GM18873 (cell line): ENCODE measurements around the gene ITPR2.

Experiments
- ATAC-seq: cut with Tn5 transposase; IDR thresholded peaks from one replicate; pipeline ENCODE4 v1.9.1; 2021; ENCODE audit warnings: mild to moderate bottlenecking, moderate library complexity, moderate number of reproducible peaks; ENCODE audit not compliant: unreplicated experiment, low FRiP score

The ITPR2 gene

GRCh38 chr12:26293612-26294011 lies 539.4 kb downstream of the ITPR2 start:
- ATAC-seq, result no peak

- ATAC-seq, result no peak
Measured at GRCh38 chr12:26292596-26292995, 540.4 kb downstream of the ITPR2 start.

GRCh38 chr12:26290565-26290964 lies 542.4 kb downstream of the ITPR2 start:
- no peak for ATAC-seq

- no peak for ATAC-seq
Measured at GRCh38 chr12:26287671-26288381, 545.2 kb downstream of the ITPR2 start.
